GM12891 (cell line): Measurements from ENCODE around the gene RNF152. TPM values are rescaled to one million over a fixed set of nuclear protein-coding genes. Genes with fewer than 3 reads are reported as not detected.

Source experiments
- DNase-seq: peaks from one replicate; pipeline ENCODE4 v3.0.0; 2011; ENCODE audit warnings: low spot score; ENCODE audit not compliant: insufficient read length
- FAIRE-seq: peaks from 2 replicates; lab custom pipeline; 2011; peaks lifted over from hg19 to GRCh38; lab: Jason Lieb, UNC
- PAX5 ChIP-seq: IDR thresholded peaks from 2 replicates; pipeline ENCODE4 v1.6.1; 2011; ENCODE audit warnings: low read length, moderate library complexity, mild to moderate bottlenecking; ENCODE audit not compliant: insufficient read depth, severe bottlenecking
- POLR2A ChIP-seq: IDR thresholded peaks from 2 replicates; pipeline ENCODE4 v1.6.1; 2011; ENCODE audit warnings: low read depth, low read length, control low read depth
- POLR2AphosphoS5 ChIP-seq: IDR thresholded peaks from 2 replicates; pipeline ENCODE4 v1.6.1; 2011; ENCODE audit warnings: low read depth, low read length, control low read depth
- POU2F2 ChIP-seq: IDR thresholded peaks from 2 replicates; pipeline ENCODE4 v1.6.1; 2011; ENCODE audit warnings: low read depth, mild to moderate bottlenecking, control low read depth, low read length, moderate library complexity
- SPI1 ChIP-seq: IDR thresholded peaks from 2 replicates; pipeline ENCODE4 v1.6.1; 2011; ENCODE audit warnings: low read depth, low read length, control low read depth
- TAF1 ChIP-seq: IDR thresholded peaks from 2 replicates; pipeline ENCODE4 v1.6.1; 2011; ENCODE audit warnings: low read depth, low read length, control low read depth
- polyA plus RNA-seq: library from polyadenylated mRNA; unstranded; fragments of >200 nt; gene quantifications from one replicate; pipeline ENCODE4 v1.2.1, GENCODE V29; 2012; ENCODE audit warnings: low read depth, missing spikeins, inconsistent platforms; ENCODE audit not compliant: missing spikeins

Gene RNF152
- polyA plus RNA-seq, result not detected

GRCh38 chr18:61892683-61893308, at the start of gene RNF152:
RNF152 (minus strand) TSS chr18:61893007; CDS start chr18:61816463, 76,544 bp downstream.
- no peak for DNase-seq
- TF ChIP-seq POU2F2, result no peak
- TF ChIP-seq PAX5, result no peak
- no peak for TF ChIP-seq TAF1
- no peak for TF ChIP-seq POLR2A
- no peak for TF ChIP-seq POLR2AphosphoS5
- TF ChIP-seq SPI1, result no peak
- FAIRE-seq, result no peak

DNA sequence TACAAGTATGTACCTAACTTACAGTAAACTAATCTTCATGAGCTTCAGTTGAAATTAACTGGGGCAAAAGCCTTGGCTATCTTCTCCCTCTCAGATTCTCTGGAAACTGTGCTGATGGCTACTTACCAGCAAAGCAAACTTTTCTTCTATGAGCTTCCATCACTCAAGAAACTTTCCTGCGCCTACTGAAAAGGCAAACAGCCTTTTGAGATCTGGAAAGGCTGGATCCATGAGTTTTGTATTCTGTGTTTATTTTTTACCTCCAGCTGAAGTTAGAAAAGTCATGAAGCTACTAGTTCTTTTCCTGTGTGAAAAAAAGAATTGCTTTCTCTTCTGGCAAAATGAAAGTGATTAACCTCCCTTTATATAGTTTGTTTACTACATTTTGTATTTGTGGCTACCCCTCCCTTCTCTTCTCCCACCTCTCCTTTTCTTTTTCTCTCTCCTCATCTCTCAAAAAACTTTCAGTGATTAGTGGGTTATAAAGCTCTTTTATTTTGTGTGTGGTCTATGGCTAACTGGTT, 49.2 kb upstream of the RNF152 start:
- DNase-seq, result no peak
- TF ChIP-seq POLR2A, result no peak
- no peak for TF ChIP-seq TAF1
- no peak for TF ChIP-seq POU2F2
- no peak for TF ChIP-seq PAX5
- no peak for TF ChIP-seq SPI1
- no peak for TF ChIP-seq POLR2AphosphoS5
- FAIRE-seq, result no peak

- TF ChIP-seq PAX5, result no peak
- no peak for TF ChIP-seq SPI1
- no peak for TF ChIP-seq POLR2A
- TF ChIP-seq POU2F2, result no peak
- TF ChIP-seq TAF1, result no peak
- no peak for TF ChIP-seq POLR2AphosphoS5
- DNase-seq (no peak), FAIRE-seq (no peak)
Measured at GRCh38 chr18:61939046-61939674, 46.4 kb upstream of the RNF152 start.

DNA sequence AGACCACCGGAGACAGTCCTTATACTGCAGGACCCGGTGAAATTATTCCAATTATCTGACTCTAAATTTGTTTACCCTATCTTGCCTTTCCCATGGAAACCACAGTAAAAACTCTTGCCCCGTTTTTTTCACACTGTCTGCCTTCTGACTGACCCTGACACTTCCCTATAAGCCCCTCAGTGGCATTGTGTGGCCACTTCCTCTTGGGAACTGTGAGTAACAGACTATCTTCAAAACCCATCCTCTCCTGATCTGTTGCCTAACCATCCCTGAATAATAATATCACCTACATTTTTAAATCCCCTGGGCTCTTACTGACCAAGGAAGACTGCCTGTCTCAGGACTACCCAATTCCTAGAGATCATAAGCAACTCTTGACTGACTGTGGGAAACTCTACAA, 42.6 kb upstream of the RNF152 start:
- no peak for TF ChIP-seq TAF1
- TF ChIP-seq POLR2AphosphoS5, result no peak
- no peak for TF ChIP-seq PAX5
- no peak for TF ChIP-seq SPI1
- no peak for TF ChIP-seq POU2F2
- TF ChIP-seq POLR2A, result no peak
- FAIRE-seq, result no peak
- no peak for DNase-seq

DNA sequence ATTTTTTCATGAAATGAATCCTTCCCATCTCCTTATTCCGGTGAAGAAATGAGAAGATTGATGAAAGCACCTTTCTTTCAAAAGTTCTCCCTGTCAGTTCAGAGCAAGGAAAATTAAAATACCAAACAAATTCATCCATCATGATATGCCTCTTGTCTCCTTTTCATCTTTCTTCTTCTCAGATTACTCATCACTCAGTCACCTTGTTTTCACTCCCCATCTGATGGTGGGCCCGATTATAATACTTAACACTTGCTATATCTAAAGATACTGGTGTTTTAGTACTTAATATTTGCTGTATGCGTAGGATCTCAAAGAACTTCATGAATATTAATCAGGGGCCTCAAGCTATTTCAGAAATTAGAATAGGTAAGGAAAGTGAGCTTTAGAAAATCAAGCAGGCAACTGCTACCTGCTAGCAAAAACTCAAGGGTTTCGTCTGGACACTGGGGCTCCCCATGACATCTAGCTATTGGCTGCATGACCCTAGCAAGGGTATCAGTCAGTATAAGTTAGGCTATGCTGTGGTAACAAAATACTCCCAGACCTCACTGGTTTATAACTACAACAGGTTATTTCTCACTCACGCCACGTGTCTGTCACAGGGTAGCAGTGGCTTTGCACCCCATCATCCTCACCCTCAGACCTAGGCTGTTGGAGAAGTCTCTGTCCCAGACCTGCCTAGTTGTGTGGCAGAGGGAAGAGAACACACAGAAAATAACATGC, 39.0 kb upstream of the RNF152 start:
- TF ChIP-seq POU2F2 (no peak), PAX5 (no peak), TAF1 (no peak), POLR2AphosphoS5 (no peak), SPI1 (no peak), POLR2A (no peak)
- no peak for DNase-seq
- FAIRE-seq, result no peak

GRCh38 chr18:61929881-61930640, 37.3 kb upstream of the RNF152 start:
- no peak for TF ChIP-seq SPI1
- no peak for DNase-seq
- no peak for FAIRE-seq

DNA sequence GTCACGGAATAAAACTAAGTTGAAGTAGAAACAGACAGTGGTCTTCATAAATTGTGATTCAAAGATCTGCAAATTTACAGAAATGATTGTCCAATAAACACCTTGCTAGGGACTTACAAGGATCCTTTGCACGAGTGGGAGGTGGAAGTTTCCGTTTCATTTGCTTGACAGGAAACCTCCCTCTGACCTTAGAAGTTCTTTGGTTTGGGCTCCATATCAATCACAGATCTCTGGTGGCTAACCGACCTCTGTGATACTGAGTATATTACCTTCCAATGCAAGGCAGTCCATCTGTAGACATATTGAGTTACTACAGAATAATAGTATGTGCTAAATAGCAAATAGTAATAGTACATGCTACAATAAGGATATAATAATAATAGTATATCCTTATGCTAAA, 33.7 kb upstream of the RNF152 start:
- no peak for TF ChIP-seq SPI1
- TF ChIP-seq TAF1, result no peak
- TF ChIP-seq POLR2A, result no peak
- no peak for TF ChIP-seq POLR2AphosphoS5
- no peak for TF ChIP-seq PAX5
- TF ChIP-seq POU2F2, result no peak
- FAIRE-seq, result peak; percentile 31
- DNase-seq, result no peak

GRCh38 chr18:61924550-61924949, 31.7 kb upstream of the RNF152 start:
- DNase-seq, result no peak
- no peak for FAIRE-seq
- no peak for TF ChIP-seq PAX5
- no peak for TF ChIP-seq POU2F2
- TF ChIP-seq POLR2A, result no peak
- TF ChIP-seq POLR2AphosphoS5, result no peak

- DNase-seq (no peak), FAIRE-seq (no peak)
- TF ChIP-seq PAX5 (no peak), SPI1 (no peak), TAF1 (no peak), POU2F2 (no peak), POLR2A (no peak), POLR2AphosphoS5 (no peak)
Measured at GRCh38 chr18:61922435-61922834, 29.6 kb upstream of the RNF152 start.
